Gastroesophageal sphincter (tissue), 3 donors: ENCODE data around the gene PRR15L.

Source experiments
- POLR2A ChIP-seq, 2 donors: fragments of 450-650 bp; IDR thresholded peaks; one replicate each; pipeline ENCODE4 v1.6.1; 2017; ENCODE audit warnings: antibody characterized with exemption in 2 of 2, mild to moderate bottlenecking in 2 of 2, moderate library complexity in 1 of 2
- POLR2AphosphoS5 ChIP-seq: sonication (generic); formaldehyde crosslinking; IDR thresholded peaks from one replicate; pipeline ENCODE4 v1.6.1; 2017; ENCODE audit warnings: antibody characterized with exemption
- TF ChIP-seq, protein P1 (sequence below), 4 experiments: fragments of 200-600 bp in 2 of 4; fragments of 450-650 bp in 2 of 4; sonication (generic) in 1 of 4; IDR thresholded peaks; one replicate each; pipeline ENCODE4 v1.5.1; 2017 to 2019; ENCODE audit warnings: antibody characterized with exemption in 4 of 4, mild to moderate bottlenecking in 2 of 4, moderate library complexity in 2 of 4

DNA sequence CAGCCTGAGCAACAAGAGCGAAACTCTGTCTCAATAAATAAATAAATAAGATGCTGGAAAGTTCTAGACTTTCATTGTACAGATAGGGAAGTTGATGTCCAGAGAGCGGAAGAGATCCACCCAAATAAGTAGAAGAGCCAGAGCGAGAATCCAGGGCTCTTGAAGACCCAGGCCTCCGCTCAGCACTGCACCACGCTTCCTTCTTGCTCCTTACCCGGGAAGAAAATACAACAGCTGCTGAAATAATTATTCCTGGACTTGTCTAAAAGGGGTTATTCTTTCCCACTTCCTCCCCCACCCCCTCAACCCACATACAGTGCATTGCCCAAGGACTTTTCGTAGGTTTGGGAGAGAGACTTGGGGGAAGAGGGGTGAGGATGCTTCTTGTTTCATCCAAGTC, 39.9 kb upstream of the PRR15L start:
- TF ChIP-seq POLR2AphosphoS5 (no peak), POLR2A (IDR thresholded peaks at IDR 0.05) (no peak)
- TF ChIP-seq, protein P1, sequence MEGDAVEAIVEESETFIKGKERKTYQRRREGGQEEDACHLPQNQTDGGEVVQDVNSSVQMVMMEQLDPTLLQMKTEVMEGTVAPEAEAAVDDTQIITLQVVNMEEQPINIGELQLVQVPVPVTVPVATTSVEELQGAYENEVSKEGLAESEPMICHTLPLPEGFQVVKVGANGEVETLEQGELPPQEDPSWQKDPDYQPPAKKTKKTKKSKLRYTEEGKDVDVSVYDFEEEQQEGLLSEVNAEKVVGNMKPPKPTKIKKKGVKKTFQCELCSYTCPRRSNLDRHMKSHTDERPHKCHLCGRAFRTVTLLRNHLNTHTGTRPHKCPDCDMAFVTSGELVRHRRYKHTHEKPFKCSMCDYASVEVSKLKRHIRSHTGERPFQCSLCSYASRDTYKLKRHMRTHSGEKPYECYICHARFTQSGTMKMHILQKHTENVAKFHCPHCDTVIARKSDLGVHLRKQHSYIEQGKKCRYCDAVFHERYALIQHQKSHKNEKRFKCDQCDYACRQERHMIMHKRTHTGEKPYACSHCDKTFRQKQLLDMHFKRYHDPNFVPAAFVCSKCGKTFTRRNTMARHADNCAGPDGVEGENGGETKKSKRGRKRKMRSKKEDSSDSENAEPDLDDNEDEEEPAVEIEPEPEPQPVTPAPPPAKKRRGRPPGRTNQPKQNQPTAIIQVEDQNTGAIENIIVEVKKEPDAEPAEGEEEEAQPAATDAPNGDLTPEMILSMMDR (IDR thresholded peaks at IDR 0.05): no peak
